ENCODE results near the gene TLR2. TPM values are rescaled to one million over a fixed set of nuclear protein-coding genes. Genes with fewer than 3 reads are reported as not detected.

TLR2 gene
- total and polyA plus RNA-seq, 2 experiments from 2014 or later = 0.63 to 1.2 TPM

GRCh38 chr4:153638999-153639398, 45.1 kb upstream of the TLR2 start (continued):
- TF ChIP-seq CTCF (conservative IDR thresholded peaks at IDR 0.05; ENCODE audit: low read depth in 2 of 2) (no peak), POLR2AphosphoS5 (IDR thresholded peaks at IDR 0.05; ENCODE audit: low read depth) (no peak), ETS1 (IDR thresholded peaks at IDR 0.05) (no peak), EZH2phosphoT487 (IDR thresholded peaks at IDR 0.05; ENCODE audit: unreplicated experiment) (no peak)

DNA sequence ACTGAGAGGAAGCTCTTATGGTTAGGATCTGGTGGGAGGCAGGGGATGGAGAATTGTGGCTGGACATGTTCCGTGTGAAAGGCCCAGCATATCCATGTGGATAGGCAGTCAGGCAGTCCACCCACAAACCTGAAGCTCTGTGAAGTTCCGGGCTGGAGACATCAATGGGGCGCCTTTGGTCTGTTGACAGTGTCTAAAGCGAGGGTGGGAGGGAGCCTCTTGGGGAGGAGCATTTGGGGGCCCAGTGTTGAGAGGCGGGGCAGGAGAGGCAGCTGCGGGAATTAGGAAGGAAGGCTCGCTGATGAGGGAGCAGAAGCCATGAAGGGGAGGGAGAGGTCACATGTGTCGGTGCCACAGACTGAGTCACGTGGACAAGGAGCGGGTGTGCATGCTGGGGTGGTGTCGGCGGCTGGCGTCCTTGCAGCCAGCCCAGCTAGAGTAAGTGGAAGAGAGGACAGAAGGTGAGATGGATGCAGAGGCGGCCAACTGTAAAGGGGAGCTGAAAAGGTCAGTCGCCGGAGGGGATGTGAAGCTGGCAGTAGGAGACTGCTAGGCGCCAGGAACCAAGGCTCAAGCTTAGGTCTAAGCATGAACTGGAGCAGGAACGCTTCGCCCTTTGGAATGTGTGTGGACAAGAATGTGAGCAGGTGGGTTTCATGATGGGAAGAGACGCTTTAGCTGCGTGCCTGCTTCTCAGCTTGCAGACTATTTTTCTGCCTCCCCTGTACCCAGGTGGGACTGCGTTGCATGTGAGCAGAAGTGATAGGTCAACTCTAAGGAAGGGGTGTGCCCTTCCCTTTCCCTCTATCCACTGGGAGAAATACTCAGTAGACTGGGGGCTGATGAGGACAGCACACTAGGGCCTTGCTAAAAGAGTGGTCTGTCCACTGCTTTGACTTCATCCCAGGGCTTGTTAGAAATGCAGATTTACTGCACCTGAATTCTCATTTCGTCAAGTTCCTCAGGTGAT, 44.0 kb upstream of the TLR2 start:
- H3K27ac Mint-ChIP-seq = no peak overlapping the region
- Histone ChIP-seq H3K36me3 (ENCODE audit: insufficient read depth) (0 out of 2 replicates have a peak, but pooled peaks cover 7% of the 10 kb centered on the region), H3K4me3 (no peak overlapping the region), H3K4me1 (ENCODE audit: insufficient read depth) (no peaks in the 10 kb centered on the region), H4K20me1 (replicated peaks; ENCODE audit: insufficient read depth) (no peaks in the 10 kb centered on the region), H3F3A (replicated peaks; ENCODE audit: low read depth) (0 out of 2 replicates have a peak, but pooled peaks cover 2% of the 10 kb centered on the region), H2AFZ (peak overlapping the region; percentile 52; the same call in 1 of the 2 replicates), H3K27me3 (ENCODE audit: insufficient read depth) (no peaks in the 10 kb centered on the region), H3K4me2 (no peak overlapping the region), H3K9me2 (ENCODE audit: insufficient read depth) (no peaks in the 10 kb centered on the region), H3K79me2 (replicated peaks; ENCODE audit: insufficient read depth) (no peaks in the 10 kb centered on the region), H3K27ac (ENCODE audit: low read depth) (no peak overlapping the region)
- peak; percentile 23 for DNase-seq (ENCODE audit: low spot score)
- peaks cover 4% of the 10 kb centered on the region; the same call in 2 of the 3 replicates for H3K9me3 Mint-ChIP-seq
- H3K27me3 Mint-ChIP-seq (ENCODE audit: insufficient read depth, low read depth, poor library complexity) = peaks cover 3% of the 10 kb centered on the region
- peaks cover 13% of the 10 kb centered on the region for H3K36me3 Mint-ChIP-seq (ENCODE audit: low read depth)
- peaks cover 7% of the 10 kb centered on the region for H3K4me1 Mint-ChIP-seq
- ATAC-seq = peak; percentile 41
- no peak overlapping the region for H3K4me3 Mint-ChIP-seq
- TF ChIP-seq CTCF (conservative IDR thresholded peaks at IDR 0.05; ENCODE audit: low read depth in 2 of 2) = no peak

DNA sequence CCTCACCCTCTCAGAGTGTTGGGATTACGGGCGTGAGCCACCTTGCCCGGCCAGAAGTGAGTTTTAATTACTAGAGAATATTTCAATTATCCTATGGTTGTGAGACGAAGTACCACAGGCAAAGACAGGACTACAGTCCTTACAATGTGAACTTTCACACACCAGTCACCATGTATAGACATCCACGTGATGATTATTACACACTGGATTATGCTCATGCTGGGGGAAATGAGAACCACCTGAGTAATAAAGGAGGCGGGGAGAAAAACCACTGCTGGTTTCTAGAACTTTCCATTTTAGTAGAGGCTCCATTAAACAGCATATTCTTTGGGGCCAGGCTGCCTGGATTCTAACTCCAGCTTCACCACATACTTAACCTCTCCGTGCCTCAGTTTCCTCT, 42.5 kb upstream of the TLR2 start:
- no peak overlapping the region for H2AFZ ChIP-seq
- H3K27ac Mint-ChIP-seq = no peak overlapping the region
- H3K27me3 ChIP-seq (ENCODE audit: insufficient read depth) = no peaks in the 10 kb centered on the region
- H3K36me3 ChIP-seq (ENCODE audit: insufficient read depth) = no peaks in the 10 kb centered on the region
- TF ChIP-seq JUNB (IDR thresholded peaks at IDR 0.05; ENCODE audit: unreplicated experiment) = no peak
- no peak for TF ChIP-seq CREB1 (CRISPR knock-in tag; IDR thresholded peaks at IDR 0.05; ENCODE audit: low read depth)
- no peak for TF ChIP-seq EZH2 (IDR thresholded peaks at IDR 0.05; ENCODE audit: low read depth, unreplicated experiment)
- no peak for TF ChIP-seq STAT1 (IDR thresholded peaks at IDR 0.05; ENCODE audit: unreplicated experiment)
- no peaks in the 10 kb centered on the region for H4K20me1 ChIP-seq (replicated peaks; ENCODE audit: insufficient read depth)
- no peak overlapping the region for H3K4me2 ChIP-seq
- no peaks in the 10 kb centered on the region for H3F3A ChIP-seq (replicated peaks; ENCODE audit: low read depth)
- H3K36me3 Mint-ChIP-seq (ENCODE audit: low read depth) = peaks cover 1% of the 10 kb centered on the region
- peaks cover 7% of the 10 kb centered on the region for H3K4me1 Mint-ChIP-seq
- no peaks in the 10 kb centered on the region for H3K4me1 ChIP-seq (ENCODE audit: insufficient read depth)
- no peak overlapping the region for H3K27ac ChIP-seq (ENCODE audit: low read depth)
- peaks cover 3% of the 10 kb centered on the region for H3K27me3 Mint-ChIP-seq (ENCODE audit: insufficient read depth, low read depth, poor library complexity)
- no peak overlapping the region for H3K4me3 Mint-ChIP-seq
- ATAC-seq = no peak
- no peak for DNase-seq (ENCODE audit: low spot score)
- no peaks in the 10 kb centered on the region for H3K9me2 ChIP-seq (ENCODE audit: insufficient read depth)
- H3K4me3 ChIP-seq = no peak overlapping the region
- peaks cover 9% of the 10 kb centered on the region; the same call in 2 of the 3 replicates for H3K9me3 Mint-ChIP-seq
- no peaks in the 10 kb centered on the region for H3K79me2 ChIP-seq (replicated peaks; ENCODE audit: insufficient read depth)

Measured in GM23338 (cell line).